ENCODE data around the gene ZDHHC3.

Gene ZDHHC3

DNA sequence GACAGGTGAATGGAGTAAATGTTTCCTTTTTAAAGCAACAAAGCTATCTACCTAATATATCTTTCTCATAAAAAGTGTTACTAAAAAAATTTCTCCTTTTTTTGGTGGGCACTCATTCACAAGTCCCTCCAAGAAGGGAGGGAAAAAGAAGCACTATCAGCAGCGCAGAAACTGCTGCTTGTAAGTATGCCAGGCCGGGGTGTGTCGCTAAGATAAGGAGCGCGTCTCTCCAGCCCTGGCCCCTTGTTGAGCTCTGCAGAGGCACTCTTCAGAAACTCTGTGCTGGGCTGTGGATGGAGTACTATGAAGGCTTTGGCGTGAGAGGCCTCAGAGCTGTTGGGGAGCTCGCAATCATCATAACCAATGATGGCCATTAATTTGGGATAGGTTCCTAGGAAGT is 49.1 kb downstream of the ZDHHC3 start:
- DNase-seq (ENCODE audit: low read depth): no peak

- no peak for DNase-seq (ENCODE audit: low read depth)
Measured at GRCh38 chr3:44926172-44926571, 49.8 kb downstream of the ZDHHC3 start.

DNA sequence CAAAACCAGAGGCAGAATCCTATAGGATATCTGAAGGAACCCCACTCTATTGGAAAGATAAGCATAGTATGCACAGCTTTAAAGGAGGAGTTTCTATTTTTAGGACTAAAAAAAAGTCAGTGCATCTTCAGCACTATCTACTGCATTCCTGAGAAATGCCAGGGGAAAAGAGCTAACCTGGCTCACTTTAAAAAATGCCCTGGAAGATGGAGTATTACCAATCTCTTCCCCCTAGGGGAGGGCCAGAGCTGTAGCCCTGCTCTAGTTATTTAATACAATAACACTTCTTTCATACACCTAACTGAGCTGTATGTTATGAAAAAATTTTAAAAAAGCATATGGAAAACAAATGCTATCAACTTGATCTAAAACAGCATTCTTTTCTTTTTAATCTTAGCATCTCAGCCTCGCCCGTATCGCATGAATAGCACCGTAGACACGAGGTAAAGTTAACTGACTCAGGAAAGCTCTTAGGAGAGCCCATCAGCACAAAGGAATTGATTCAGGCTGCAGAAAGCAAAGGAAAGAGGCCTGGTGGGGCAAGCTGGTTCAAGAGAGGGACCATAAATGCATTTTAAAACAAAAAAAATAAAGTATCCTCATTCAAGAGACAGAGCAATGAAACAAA is 51.4 kb downstream of the ZDHHC3 start:
- DNase-seq (ENCODE audit: low read depth): no peak

- DNase-seq (ENCODE audit: low read depth): no peak
Measured at GRCh38 chr3:44923632-44924456, 52.1 kb downstream of the ZDHHC3 start.

DNA sequence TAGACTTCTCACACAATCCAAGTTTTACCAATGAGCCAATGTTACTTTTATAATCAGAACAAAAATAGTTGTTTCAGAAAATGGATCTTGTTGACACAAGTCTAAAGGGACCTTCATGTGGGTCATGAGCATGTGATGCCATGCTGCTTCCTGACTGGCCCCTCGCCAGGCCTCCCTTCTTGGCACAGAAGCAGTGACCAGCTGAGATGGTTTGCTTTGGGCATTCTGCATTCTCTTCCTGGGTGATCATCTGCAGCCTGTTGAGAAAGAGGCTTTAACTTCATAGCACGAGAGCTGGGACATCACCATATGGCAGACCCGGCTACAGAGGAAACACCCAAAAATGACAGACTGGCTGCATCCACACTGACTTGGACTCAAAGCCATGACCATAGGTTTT is 55.9 kb downstream of the ZDHHC3 start:
- DNase-seq (ENCODE audit: low read depth): no peak

- DNase-seq (ENCODE audit: low read depth): no peak
Measured at GRCh38 chr3:44918581-44918980, 57.4 kb downstream of the ZDHHC3 start.

- no peak for DNase-seq (ENCODE audit: low read depth)
Measured at GRCh38 chr3:44918087-44918486, 57.9 kb downstream of the ZDHHC3 start.

- DNase-seq (ENCODE audit: low read depth): no peak
Measured at GRCh38 chr3:44915702-44916438, 60.1 kb downstream of the ZDHHC3 start.

DNA sequence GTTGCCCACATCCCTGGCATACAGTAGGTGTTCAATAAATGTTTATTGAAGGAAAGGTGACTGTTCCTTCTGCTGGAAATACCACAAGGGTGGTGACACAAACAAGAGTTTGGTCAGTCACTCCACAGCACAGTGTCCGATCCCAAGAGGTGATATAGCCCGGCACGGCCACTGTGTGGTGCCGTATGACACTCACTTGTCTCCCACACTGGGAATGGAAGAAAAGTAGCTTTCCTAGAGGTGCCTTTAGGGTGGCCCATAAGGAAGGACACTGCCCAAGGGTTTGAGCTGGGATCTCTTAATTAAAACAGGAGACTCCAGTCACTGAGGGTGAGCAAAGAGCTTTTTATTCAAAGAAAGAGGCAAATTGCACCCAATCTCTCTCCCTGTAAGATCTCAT is 61.0 kb downstream of the ZDHHC3 start:
- DNase-seq (ENCODE audit: low read depth): no peak

DNA sequence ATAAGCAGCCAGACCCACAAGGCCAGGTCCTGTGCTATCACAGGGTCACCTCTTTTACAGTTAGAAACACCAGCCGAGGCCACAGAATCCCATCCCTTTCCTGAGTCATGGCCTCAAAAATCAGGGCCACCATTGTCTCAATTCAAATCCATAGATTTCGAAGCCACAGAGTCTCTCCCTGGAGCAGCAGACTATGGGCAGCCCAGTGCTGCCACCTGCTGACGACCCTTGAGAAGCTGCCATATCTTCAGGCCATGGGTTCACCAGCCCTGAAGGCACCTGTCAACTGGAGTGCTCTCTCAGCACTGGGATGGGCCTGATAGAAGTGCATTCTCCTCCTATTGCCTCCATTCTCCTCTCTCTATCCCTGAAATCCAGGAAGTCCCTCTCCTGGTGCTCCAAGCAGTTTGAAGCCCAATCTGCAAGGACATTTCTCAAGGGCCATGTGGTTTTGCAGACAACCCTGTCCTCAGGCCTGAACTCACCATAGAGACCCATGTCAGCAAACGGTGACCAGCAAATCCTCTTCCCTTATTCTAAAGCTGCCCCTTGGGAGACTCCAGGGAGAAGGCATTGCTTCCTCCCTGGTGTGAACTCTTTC is 62.0 kb downstream of the ZDHHC3 start:
- peak; percentile 26 for DNase-seq (ENCODE audit: low read depth)

GRCh38 chr3:44910693-44911092 is 65.3 kb downstream of the ZDHHC3 start:
- DNase-seq (ENCODE audit: low read depth): no peak

DNA sequence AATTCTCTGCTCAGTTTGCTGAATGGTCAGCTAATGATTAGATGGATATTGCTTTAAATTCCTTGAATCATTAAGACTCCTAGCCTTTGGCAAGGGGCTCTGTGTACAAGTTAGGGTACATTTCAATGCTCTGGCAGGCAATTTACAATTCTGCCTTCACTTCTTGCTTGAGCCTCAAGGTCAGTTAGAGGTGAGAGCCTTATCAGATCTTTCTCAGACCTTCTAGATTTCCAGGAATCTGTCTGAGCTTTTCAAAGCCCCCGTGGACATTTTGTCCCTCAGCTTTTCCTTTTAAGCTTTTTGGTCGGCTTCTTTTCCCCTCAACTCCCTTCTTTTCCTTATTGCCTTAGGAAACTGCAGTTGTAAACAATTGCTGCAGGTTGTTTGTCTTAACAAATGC is 66.9 kb downstream of the ZDHHC3 start:
- no peak for DNase-seq (ENCODE audit: low read depth)

DNA sequence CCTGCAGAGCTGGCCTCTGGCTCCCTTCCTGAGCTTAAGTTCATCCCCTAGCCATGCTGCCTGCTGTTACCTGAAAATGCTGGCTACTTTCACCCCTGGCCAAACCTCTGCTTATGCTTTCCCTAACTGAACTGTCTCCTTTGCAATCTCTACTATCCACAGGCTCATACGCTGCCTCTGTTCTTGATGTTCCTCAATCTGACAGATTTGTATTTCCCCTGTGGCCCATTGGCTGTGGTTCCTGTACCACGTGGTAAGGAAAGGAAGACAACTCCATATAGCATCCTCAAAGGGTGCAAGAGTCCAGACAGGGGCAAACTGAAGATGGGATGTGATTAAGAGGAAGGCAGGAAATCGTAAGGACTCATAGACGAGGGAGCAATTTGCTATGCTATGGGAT is 68.4 kb downstream of the ZDHHC3 start:
- no peak for DNase-seq (ENCODE audit: low read depth)

GRCh38 chr3:44906997-44907396 is 69.0 kb downstream of the ZDHHC3 start:
- no peak for DNase-seq (ENCODE audit: low read depth)

DNA sequence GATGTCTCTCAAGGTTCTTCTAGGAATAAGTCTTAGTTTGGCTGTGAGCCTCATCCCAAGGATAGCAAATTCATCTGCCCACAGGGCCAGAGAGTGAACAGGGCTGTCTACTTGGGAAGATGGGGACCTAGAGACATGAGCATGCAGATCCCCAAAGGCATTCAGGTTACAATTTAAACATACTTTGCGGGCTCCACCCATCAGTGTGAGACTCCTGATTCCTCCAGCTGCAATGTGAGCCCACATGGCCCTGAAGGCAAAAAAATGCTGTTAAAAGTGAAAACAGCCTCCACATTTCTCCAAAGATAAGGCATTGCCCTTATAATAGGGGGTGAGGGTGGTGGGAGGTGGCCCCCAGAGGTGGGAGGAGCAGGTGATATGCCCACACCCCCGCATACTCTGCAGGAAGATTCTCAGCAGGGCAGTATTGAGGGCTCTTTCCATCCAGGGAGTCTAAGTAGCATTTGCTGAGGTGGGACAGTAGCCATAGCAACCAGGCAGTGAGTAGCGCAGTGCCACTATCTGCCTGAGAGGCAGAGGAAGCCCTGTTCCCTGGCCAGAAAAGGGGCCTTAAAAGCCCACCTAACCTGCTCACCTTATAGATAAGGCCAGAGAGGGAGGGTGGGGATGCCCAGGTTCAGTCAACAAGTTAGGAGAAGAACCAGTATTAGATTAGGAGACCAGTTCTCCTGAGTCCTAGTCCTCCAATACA is 70.4 kb downstream of the ZDHHC3 start:
- DNase-seq (ENCODE audit: low read depth): no peak

DNA sequence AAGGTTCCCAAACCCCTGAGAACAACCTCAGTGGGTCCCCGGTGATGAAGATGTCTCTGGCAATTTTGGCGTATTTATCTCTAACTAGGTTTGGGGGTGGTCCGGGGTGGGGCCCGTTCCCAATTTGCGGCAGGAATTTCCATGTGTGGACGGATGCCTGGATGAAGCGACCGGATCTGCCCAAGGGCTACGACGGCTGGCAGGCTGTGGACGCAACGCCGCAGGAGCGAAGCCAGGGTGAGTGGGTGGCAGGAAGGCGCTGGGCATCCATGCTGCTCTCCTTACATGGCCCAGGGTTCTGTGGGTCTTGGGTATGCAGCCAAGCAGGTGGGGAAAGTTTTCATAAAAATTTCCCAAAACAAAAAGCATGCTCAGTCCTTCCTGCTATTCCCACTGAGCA is 72.2 kb downstream of the ZDHHC3 start:
- no peak for DNase-seq (ENCODE audit: low read depth)

- DNase-seq (ENCODE audit: low read depth): no peak
Measured at GRCh38 chr3:44903314-44903713, 72.7 kb downstream of the ZDHHC3 start.

- DNase-seq (ENCODE audit: low read depth): no peak
Measured at GRCh38 chr3:44902628-44903027, 73.3 kb downstream of the ZDHHC3 start.

- no peak for DNase-seq (ENCODE audit: low read depth)
Measured at GRCh38 chr3:44899683-44900367, 76.1 kb downstream of the ZDHHC3 start.

DNA sequence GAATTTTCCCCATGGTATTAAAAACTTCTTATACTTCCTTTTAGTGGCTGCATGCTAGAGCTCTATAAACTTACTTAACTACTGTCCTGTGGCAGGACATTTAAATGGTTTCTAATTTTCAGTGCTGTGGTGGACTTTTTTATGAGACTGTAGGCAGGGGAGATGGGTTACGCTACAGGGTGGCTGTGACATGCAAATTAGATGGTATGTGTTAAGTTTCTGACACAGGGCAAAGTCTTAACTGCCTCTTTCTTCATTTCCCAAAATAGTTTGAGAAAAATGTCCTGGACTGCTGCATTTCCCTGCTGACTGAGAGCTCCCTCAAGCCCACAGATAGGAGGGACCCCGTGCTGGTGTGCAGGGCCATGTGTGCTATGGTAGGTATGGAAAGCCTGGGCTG is 79.5 kb downstream of the ZDHHC3 start:
- DNase-seq (ENCODE audit: low read depth): no peak

DNA sequence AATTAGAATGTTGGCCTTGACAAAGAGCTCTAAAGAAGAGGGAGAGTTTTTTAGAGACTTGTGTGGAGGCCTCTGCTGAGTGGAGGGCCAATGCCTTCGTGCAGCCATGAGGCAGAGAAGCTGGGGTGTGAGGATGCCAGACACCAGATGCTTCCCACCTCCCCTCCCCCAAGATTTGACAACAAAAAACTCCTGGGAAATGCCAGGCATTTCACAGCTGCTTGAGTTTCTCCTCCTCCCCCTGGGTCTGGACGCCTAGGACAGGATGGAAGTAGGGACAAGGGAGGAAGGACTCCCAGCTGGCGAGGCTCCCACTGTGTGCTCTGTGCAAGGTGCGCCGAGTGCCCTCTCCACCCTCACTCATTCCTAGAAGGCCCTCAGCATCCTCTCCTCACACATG is 81.5 kb downstream of the ZDHHC3 start:
- no peak for DNase-seq (ENCODE audit: low read depth)
